DMS 273 treated with DMSO at 0.1 percent for 48 hours (cell line): ENCODE results near the gene BCAN.
"Not testable (repeated sequence)": the region's sequence is repeated elsewhere in the genome, so short reads cannot be mapped to it uniquely, and the experiment has no call there.

ENCODE experiments used
- DNase-seq: peaks from one replicate; lab custom pipeline; 2025; lab: John Stamatoyannopoulos, UW

The BCAN gene, protein sequence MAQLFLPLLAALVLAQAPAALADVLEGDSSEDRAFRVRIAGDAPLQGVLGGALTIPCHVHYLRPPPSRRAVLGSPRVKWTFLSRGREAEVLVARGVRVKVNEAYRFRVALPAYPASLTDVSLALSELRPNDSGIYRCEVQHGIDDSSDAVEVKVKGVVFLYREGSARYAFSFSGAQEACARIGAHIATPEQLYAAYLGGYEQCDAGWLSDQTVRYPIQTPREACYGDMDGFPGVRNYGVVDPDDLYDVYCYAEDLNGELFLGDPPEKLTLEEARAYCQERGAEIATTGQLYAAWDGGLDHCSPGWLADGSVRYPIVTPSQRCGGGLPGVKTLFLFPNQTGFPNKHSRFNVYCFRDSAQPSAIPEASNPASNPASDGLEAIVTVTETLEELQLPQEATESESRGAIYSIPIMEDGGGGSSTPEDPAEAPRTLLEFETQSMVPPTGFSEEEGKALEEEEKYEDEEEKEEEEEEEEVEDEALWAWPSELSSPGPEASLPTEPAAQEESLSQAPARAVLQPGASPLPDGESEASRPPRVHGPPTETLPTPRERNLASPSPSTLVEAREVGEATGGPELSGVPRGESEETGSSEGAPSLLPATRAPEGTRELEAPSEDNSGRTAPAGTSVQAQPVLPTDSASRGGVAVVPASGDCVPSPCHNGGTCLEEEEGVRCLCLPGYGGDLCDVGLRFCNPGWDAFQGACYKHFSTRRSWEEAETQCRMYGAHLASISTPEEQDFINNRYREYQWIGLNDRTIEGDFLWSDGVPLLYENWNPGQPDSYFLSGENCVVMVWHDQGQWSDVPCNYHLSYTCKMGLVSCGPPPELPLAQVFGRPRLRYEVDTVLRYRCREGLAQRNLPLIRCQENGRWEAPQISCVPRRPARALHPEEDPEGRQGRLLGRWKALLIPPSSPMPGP

DNA sequence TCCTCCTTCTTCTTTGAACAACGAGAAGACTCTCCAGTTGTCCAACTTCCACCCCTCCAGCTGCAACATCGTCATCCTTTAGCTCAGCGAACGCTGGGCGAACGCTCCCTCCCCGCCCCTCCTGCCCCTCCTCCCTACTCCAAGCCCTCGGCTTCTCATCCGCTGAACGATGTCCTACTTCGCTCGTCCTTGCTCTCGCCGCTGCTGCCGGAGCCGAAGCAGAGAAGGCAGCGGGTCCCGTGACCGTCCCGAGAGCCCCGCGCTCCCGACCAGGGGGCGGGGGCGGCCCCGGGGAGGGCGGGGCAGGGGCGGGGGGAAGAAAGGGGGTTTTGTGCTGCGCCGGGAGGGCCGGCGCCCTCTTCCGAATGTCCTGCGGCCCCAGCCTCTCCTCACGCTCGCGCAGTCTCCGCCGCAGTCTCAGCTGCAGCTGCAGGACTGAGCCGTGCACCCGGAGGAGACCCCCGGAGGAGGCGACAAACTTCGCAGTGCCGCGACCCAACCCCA is at the start of gene BCAN:
BCAN (plus strand) TSS at position 357 of the 504 bp plus-strand sequence. CDS start 3,938 bp downstream, outside the sequence.
- DNase-seq, result no peak

DNA sequence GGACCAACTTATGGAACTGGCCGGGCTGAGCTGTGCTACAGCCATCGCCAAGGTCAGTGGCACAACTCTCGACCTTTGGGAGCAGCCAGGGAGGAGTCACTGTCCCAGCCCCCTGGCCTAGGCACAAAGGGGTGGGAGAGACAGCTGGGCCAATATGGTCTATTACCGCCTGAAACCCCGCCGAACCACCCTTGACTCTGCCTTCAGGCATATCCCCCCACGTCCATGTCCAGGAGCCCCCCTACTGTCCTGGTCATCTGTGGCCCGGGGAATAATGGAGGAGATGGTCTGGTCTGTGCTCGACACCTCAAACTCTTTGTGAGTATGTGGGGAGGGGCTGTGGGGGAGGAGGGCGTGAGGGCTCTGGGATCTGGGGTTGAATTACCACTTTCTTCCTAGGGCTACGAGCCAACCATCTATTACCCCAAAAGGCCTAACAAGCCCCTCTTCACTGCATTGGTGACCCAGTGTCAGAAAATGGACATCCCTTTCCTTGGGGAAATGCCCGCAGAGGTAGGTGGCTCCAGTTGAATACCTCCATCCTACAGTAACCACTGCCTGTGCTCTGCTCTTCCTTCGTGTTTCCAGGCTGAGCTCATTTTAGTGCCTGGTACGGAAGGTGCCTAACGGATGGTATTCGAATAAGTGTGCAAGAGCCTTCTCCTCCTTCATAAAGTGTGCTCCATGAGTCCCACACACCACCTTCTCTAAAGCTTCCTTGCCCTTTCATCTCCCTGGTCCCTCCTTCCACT is 49.6 kb upstream of the BCAN start:
- DNase-seq, result no peak

DNA sequence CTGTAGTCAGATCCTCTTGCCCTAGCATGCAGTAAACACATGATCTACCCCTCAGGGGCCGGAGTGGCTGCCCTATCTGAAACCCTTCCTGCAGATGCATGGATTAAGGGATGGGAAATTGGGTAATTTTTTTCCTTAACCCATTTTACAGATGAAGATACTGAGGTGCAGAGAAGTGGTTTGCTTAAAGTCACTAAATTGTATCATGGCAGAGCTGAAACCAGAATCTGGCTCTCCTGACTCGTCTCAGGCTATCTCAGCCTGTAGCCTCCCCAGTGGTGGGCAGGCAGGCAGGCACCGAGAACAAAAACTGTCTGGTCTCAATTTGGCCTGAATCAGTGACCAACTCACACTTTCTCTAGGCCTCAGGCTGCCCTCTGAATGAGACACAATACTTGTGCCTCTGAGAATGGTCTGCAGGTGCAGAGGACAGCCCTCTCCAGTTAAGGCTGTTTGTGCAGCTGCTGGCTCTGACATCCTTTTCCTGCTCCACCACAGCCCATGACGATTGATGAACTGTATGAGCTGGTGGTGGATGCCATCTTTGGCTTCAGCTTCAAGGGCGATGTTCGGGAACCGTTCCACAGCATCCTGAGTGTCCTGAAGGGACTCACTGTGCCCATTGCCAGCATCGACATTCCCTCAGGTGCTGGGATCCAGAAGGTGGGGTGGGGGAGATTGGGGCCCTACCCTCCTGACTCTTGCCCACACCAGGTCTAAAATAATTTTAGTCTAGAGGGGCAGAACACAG is 48.8 kb upstream of the BCAN start:
- DNase-seq, result no peak

DNA sequence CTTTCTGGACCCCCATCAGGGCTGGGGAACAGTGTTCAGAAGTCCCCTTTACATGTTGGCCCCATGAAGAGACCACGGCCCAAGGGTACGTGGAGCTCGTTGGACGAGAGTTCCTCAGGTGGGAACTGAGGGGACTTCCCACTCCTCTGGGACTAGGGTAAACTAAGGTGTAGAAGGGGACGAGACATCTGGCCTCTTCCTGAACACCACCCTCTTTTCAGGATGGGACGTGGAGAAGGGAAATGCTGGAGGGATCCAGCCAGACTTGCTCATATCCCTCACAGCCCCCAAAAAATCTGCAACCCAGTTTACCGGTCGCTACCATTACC is 48.3 kb upstream of the BCAN start:
- no peak for DNase-seq

DNA sequence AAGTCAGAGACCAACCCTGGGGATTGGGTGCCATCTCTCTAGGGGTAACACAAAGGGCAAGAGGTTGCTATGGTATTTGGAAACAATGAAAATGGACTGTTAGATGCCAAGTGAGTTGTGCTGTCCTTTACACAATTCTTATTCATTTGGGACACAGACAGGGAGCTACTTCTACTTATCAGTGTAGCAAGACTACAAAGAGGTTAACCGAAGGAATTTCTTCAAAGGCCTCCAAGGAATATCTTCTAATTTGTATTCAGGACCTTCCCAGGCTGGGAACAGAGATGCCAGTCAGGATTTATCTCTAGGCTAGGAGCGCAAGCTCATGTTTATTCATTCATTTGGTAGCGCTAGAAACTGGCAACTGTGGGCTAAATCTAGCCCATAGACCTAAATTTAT is 47.7 kb upstream of the BCAN start:
- no peak for DNase-seq

DNA sequence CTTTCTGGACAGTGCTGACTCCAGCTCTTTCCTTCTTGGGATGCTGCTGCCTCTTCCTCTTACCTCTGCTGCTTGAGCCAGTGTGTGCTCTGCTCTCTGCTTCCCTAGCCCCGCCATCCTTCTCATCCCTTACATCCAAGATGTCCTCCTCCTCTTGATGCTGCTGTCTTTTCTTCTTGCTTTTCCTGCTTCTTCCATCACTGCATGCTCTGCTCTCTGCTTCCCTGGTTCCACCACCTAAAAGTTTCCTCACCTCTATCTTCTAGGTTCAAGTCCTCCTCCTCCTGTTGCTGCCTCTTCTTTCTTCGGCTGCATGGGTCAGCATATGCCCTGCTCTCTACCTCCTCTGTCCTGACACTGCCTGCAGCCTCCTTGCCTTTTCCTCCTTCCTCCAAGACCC is 46.9 kb upstream of the BCAN start:
- no peak for DNase-seq

DNA sequence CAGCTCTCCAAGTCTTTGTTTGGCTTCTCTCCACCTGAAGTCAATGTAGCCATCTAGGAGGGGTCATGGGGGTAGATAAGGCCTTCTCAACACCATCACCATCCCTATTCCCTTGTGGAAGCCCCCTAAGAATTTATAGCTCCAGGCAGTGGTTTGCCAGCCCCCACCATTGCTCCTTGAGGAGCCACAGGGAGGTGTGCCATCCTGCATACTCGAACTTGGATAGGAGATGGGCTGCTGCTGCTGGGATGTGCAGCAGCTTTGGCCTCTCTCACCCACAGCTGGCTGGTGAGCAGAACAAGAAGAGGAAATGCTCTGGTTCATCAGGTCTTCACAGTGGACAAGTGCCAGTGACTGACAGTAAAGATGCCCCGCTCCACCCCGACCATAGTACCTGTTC is 45.5 kb upstream of the BCAN start:
- DNase-seq, result no peak

DNA sequence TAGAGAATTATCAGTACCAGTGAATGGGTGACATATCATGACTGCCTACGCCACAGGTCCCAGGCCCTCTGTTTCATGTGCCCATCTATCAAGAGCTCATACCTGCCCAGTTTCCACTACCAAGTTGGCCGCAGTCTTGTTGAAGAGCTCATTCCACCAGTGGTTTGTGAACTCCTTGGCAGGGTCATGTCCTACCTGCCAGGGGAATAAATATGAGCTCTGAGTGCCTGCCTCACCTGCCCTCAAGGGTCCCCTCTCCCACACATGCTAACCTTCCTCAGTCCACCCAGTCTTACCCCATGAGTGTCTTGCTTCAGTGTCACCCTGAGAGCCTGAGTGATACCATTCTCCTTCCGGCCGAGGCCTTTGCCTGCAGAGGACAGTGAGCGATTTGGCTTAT is 43.8 kb upstream of the BCAN start:
- DNase-seq, result no peak

DNA sequence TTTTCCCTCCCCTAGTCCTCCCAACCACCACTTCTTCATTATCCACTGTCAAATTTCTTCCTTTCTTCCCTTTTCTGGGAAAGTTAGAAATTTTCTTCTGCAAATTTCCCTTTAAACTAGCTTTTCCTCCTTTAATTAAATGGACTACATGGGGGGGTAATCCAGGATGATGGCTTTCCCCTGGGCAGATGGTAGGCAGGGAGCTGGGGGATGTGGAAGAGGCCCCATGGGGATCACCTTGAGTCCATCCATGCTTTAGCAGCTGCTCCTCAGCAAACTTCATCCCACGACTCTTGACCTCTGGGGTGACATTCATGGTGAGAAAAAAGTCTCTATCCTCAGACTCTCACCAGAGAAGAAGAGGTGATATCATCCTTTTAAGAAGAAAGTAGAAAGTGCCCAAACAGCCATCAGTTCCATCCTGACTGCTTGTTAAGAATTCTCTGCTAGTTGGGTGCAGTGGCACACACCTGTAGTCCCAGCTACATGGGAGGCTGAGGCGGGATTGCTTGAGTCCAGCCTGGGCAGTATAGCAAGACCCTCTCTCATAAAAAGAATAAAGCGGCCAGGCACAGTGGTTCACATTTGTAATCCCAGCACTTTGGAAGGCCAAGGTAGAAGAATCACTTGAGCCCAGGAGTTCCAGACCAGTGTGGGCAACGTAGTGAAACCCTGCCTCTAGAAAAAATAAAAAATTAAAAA is 43.0 kb upstream of the BCAN start:
- no peak for DNase-seq

DNA sequence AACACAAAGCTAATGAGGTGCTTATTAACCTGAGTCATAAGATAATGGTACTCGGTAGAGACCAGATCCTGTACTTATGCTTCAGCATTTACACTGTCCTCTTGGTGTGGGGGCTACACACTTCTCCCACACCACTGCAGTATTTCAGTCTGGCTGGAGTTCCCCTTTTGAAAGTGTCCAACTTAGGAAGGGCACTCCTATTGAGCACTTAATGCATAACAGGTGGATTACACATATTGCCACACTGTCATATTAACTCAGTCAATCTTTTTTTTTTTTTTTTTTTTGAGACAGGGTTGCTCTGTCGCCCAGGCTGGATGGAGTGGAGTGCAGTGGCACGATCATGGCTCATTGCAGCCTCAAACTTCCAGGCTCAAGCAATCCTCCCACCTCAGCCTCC is 42.1 kb upstream of the BCAN start:
- DNase-seq, result no peak

DNA sequence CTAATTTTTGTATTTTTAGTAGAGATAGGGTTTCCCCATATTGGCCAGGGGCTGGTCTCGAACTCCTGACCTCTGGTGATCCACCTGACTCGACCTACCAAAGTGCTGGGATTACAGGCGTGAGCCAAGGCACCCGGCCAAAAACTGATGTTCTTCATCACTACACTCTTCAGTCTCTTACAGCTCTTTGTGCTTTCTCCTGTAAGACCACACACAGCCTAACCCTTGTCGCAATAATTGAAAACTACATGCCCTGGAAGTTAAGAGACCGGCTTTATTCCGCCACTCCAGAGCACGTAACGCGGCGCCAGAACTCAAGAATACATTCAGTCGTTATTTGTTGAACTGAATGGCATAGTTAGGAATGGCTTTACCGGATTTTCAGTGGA is 41.2 kb upstream of the BCAN start:
- DNase-seq, result no peak

DNA sequence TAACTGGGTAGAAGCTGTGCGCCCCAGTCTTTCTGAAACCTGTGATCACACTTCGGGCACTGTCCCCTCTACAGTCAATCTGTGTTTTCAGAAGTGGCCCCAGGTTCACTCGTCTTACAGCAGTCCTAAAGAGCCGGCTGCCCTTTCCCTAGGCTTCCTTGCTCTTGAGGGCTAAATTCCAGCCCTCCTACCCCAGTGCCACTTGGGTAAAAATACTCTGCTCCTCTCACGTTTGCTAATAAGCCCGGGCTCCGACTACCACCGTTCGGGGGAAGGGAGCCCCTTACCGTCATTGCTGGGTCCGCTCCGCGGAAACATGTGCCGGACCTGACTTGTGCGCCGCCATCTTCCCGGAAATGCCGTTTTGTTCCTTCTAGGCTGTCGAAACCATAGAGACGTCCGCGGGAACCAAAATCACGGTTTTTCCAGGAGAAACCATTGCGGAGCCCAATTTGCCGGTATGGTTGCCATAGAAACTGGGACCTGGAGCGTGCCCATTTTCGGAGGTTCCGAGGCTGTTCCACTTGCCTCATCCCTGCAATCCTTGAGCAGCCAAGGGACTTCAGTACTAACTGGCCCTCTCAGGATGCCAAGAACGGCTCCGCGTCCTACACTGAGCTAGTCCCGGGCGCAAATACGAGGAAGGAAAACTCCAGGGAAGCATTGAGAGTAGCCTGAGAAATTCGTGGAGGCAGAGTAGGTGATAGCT is 40.6 kb upstream of the BCAN start, which contains the start of gene GPATCH4:
GPATCH4 (minus strand) TSS at position 358 of the 709 bp plus-strand sequence.
- DNase-seq, result peak; percentile 76

DNA sequence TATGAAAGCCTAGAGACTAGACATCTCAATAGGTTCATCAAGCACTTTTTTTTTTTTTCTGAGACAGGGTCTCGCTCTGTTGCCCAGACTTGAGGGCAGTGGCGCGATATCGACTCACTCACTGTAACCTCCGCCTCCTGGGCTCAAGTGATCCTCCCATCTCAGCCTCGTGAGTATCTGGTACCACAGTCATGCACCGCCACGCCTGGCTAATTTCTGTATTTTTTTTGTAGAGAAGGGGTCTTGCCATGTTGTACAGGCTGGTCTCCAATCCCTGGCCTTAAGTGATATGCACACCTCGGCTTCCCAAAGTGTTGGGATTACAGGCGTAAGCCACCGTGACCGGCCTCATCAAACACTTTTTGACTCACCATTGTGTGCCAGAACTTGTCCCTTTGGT is 40.0 kb upstream of the BCAN start:
- no peak for DNase-seq

DNA sequence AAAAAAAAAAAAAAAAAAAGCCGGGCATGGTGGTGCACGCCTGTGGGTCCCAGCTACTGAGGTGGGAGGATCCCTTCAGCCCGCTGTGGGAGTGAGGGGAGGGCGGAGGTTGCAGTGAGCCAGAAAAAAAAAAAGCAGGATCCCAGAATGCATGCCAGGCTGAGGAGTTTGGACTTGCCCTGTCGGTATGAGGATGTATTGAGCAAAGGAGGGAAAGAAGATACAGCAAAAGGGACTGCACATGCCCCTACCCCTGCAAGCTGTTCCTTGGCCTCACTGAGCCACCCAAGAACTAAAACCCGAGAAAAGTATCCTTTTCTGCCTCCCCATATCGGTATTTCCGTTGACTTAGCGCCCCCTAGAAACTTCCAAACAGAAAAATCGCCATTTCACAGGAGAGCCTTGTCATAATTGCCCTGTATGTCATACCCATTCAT is 39.3 kb upstream of the BCAN start:
- no peak for DNase-seq

DNA sequence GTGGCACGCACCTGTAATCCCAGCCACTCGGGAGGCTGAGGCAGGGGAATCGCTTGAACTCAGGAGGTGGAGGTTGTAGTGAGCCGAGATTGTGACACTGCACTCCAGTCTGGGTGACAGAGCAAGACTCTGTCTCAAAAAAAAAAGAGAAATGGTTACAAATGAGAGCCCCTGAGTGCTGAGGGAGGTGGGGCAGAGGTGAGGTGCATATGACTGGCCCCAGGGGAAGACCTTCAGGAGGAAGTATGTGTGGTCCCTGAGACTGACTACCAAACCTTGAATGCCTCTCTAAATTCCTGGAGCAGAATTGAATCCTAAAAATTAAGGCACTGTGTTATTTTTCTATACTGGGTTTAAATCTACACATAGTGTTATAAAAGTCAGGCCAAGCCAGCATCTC is 34.6 kb upstream of the BCAN start:
- DNase-seq, result not testable (repeated sequence)

DNA sequence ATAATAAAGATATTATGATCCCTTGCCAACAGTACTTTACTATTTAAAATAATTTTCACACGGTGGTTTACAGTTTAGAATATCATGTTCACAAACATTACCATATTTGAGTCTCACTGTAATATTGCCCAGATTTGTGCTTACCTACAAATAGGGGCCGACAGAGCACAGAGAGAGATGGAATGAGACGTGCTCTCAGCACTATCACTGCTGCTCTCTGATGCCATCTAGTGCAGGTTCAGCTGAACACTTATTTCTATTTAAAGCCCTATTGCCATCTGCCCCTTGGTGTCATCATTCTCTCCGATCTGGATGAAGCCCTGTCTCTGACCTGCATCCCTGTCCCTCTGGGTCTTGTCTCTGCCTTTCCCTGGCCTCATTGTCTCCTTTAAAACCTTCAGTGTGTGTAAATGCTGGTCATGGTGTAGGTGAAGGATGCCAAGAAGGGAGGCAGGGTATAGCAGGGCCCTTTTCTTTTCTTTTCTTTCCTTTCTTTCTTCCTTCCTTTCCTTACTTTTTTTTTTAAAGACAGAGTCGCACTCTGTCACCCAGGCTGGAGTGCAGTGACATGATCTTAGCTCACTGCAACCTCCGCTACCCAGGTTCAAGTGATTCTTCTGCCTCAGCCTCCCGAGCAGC is 33.8 kb upstream of the BCAN start:
- DNase-seq, result peak; percentile 58

DNA sequence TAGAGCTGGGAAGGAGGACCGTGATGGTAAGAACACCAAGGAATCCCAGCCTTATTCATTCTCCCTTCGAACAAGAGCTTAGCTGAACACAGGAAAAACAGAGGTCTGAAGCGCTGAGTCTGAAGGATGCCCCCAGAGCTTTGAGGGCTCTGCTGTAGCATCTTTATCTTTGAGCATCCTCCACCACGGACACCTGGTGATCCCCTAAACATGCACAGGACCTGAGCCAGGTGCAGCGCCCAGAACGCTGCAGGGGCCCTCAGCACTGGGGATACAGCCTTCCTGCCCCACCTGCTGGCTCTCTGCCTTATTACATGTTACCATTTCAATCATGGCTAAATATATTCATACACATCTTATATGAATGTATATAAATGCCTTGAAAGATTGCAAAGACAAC is 32.9 kb upstream of the BCAN start:
- DNase-seq, result no peak

DNA sequence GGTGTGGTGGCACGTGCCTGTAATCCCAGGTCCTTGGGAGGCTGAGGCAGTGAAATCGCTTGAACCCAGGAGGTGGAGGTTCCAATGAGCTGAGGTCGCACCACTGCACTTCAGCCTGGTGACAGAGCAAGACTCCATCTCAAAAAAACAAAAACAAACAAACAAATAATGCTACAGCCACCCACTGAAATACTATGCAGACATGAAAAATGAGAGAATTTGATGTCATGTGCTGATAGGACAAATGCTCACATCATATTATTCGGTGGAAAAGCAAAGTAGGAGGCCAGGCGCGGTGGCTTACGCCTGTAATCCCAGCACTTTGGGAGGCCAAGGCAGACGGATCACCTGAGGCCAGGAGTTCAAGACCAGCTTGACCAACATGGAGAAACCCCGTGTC is 31.8 kb upstream of the BCAN start:
- not testable (repeated sequence) for DNase-seq

DNA sequence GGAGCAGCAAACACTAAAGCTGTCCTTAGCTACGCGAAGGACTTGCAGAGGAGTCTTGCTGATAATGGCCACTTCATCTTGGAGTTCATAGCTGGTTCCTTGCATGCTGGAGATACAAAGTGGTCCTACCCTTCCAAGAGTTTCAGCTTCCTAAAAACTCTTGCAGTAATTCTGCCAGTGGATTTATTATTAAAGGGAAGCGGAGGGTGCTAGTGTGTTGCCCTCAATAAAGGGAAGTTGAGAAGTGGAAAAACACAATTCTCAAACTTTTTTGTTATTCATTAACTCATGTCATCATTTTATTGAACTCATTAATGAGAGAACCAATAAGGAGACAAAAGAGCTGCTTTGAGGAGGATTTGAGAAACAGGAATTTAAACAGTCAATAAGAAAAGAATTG is 29.3 kb upstream of the BCAN start:
- DNase-seq, result no peak

DNA sequence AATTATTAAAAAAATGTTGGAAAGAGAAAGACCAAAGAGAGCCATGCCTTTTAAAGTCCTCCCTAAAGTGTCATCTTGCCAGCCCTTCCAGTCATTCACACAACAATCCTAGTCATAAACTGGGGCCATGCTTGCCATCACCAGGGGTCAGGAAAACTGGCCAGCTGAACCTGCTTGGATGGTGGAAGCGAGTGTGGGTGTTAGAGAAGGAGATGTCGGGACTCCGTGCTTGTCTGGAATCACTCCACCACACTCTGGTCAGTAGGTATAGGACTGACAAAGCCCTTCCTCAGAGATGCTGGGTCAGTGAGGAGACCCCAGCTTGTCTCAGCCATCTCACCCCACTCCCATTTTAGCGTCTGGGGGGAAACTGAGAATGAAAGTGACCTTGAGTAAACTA is 26.0 kb upstream of the BCAN start:
- no peak for DNase-seq
